Measurements from ENCODE around the gene FGD4.

DNA sequence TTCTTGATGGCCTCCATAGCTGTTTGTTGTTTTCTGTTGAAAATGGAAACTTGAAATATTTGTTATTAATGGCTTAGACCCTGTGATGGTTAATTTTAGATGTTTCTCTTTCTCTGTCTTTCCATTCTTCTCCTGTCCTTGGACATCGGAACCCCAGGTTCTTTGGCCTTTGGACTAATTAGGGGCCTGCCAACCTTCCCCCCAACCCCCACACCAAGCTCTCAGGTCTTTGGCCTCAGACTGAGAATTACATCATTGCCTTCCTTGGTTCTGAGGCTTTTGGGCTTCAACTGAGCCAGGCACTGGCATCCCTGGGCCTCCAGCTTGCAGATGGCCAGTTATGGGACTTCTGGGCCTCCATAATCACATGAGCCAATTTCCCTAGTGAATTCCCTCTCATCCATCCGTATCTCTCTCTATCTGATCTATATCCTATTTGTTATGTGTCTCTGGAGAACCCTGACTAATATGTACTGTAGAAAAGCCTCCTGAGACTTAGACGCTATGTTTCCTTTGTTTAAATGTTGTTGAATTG is 71.6 kb downstream of the FGD4 start:
- TF ChIP-seq FOXA1 (IDR thresholded peaks at IDR 0.05) (no peak), SUZ12 (IDR thresholded peaks at IDR 0.05) (no peak)
- TF ChIP-seq, protein P1, sequence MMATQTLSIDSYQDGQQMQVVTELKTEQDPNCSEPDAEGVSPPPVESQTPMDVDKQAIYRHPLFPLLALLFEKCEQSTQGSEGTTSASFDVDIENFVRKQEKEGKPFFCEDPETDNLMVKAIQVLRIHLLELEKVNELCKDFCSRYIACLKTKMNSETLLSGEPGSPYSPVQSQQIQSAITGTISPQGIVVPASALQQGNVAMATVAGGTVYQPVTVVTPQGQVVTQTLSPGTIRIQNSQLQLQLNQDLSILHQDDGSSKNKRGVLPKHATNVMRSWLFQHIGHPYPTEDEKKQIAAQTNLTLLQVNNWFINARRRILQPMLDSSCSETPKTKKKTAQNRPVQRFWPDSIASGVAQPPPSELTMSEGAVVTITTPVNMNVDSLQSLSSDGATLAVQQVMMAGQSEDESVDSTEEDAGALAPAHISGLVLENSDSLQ (IDR thresholded peaks at IDR 0.05), result no peak

Data from HEK293T (cell line).